ENCODE data around the gene SIK2.

DNA sequence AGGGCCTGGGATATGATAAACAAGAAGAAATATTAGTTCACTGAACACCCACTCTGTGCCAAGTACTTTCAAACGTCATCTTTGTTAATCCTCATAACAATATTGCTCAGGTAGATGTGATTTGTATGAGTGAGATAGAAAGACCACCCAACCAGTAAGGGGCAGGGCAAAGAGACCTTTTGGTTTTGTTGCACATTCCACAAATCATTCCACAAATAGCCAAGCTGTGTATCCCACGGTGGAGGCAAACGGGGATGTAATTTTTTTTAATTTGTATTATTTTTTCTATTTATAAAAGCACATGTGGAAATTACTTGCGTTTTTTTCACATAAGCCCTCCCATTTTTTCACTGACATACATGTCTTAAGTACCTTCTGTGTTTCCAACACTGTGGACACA is 32.8 kb upstream of the SIK2 start:
- TF ChIP-seq POLR2A (IDR thresholded peaks at IDR 0.05) (no peak), POLR2AphosphoS5 (IDR thresholded peaks at IDR 0.05) (no peak)
- TF ChIP-seq, protein P1, sequence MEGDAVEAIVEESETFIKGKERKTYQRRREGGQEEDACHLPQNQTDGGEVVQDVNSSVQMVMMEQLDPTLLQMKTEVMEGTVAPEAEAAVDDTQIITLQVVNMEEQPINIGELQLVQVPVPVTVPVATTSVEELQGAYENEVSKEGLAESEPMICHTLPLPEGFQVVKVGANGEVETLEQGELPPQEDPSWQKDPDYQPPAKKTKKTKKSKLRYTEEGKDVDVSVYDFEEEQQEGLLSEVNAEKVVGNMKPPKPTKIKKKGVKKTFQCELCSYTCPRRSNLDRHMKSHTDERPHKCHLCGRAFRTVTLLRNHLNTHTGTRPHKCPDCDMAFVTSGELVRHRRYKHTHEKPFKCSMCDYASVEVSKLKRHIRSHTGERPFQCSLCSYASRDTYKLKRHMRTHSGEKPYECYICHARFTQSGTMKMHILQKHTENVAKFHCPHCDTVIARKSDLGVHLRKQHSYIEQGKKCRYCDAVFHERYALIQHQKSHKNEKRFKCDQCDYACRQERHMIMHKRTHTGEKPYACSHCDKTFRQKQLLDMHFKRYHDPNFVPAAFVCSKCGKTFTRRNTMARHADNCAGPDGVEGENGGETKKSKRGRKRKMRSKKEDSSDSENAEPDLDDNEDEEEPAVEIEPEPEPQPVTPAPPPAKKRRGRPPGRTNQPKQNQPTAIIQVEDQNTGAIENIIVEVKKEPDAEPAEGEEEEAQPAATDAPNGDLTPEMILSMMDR (IDR thresholded peaks at IDR 0.05): no peak
